Esophagus muscularis mucosa (tissue), 4 donors: ENCODE data around the gene IP6K1. TPM values are rescaled to one million over a fixed set of nuclear protein-coding genes. Genes with fewer than 3 reads are reported as not detected.

Experiments
- DNase-seq: peaks from one replicate; pipeline ENCODE4 v3.0.0-alpha.2; 2017; ENCODE audit errors: extremely low spot score
- H3K27ac ChIP-seq, 4 donors: fragments of 200-600 bp; sonication (generic); replicated peaks in 1 of 4; 1 replicate in 3 of 4; 2 replicates in 1 of 4; pipeline ENCODE4 v1.5.1; 2016 to 2019; ENCODE audit warnings: mild to moderate bottlenecking in 1 of 4
- H3K27me3 ChIP-seq, 4 donors: fragments of 200-600 bp; sonication (generic); one replicate each; pipeline versions ENCODE4 v1.5.1 to v1.6.0; 2016 to 2019
- H3K36me3 ChIP-seq, 4 donors: fragments of 200-600 bp; sonication (generic); one replicate each; pipeline ENCODE4 v1.5.1; 2016 to 2019
- H3K4me1 ChIP-seq, 4 donors: fragments of 200-600 bp; sonication (generic); one replicate each; pipeline ENCODE4 v1.5.1; 2016 to 2019
- H3K4me3 ChIP-seq, 4 donors: fragments of 200-600 bp; sonication (generic); 1 replicate in 2 of 4; 2 replicates in 2 of 4; pipeline ENCODE4 v1.5.1; 2016 to 2019; ENCODE audit warnings: mild to moderate bottlenecking in 4 of 4, moderate library complexity in 1 of 4
- H3K9me3 ChIP-seq, 4 donors: fragments of 200-600 bp; sonication (generic); 1 replicate in 3 of 4; 2 replicates in 1 of 4; pipeline ENCODE4 v1.5.1; 2016 to 2019
- CTCF ChIP-seq, 3 experiments: fragments of 200-600 bp in 2 of 3; fragments of 450-650 bp in 1 of 3; sonication (generic) in 2 of 3; IDR thresholded peaks; one replicate each; pipeline ENCODE4 v1.5.1; 2017 to 2019; ENCODE audit warnings: antibody characterized with exemption in 3 of 3, mild to moderate bottlenecking in 2 of 3, moderate library complexity in 1 of 3
- EP300 ChIP-seq: sonication (generic); formaldehyde crosslinking; IDR thresholded peaks from one replicate; pipeline ENCODE4 v1.6.1; 2017; ENCODE audit warnings: antibody characterized with exemption
- POLR2A ChIP-seq: fragments of 450-650 bp; IDR thresholded peaks from one replicate; pipeline ENCODE4 v1.6.1; 2017; ENCODE audit warnings: antibody characterized with exemption, moderate library complexity, mild to moderate bottlenecking, low read depth
- POLR2AphosphoS5 ChIP-seq, 2 donors: sonication (generic); formaldehyde crosslinking; IDR thresholded peaks; one replicate each; pipeline ENCODE4 v1.6.1; 2017; ENCODE audit warnings: antibody characterized with exemption in 2 of 2
- whole genome bisulfite sequencing: methylation state at CpG from one replicate; pipeline ENCODE4 v1.1.5; 2018; 5-methylcytosine and 5-hydroxymethylcytosine counted together
- intact Hi-C: fragments of 100-400 bp; cut with DNase I; formaldehyde crosslinking; loops from one replicate; pipeline ENCODE4 v1.15.1; 2023
- total RNA-seq, 4 donors: library from RNA; depleted of rRNA; stranded (reverse); fragments of >200 nt; gene quantifications; one replicate each; pipeline versions ENCODE4 v1.1.0 to v1.2.1, GENCODE V29; 2016

The IP6K1 gene
- total RNA-seq, 4 donors from 2014 or later, result 33.2 to 63.4 (median 52.4) TPM

- Histone ChIP-seq H3K4me3 (peak overlapping the region in 2 of 4 donors; percentile 8 to 86), H3K27ac (peak overlapping the region; percentile 87 to 98 (median 91)), H3K4me1 (peaks cover 43 to 61% (median 56%) of the 10 kb centered on the region in 4 donors), H3K9me3 (no peaks in the 10 kb centered on the region), H3K36me3 (peaks cover 0 to 36% (median 19%) of the 10 kb centered on the region in 4 donors), H3K27me3 (peaks cover 0 to 4% (median 0%) of the 10 kb centered on the region in 4 donors)
- 41% methylated on average over 3 of the region's 3 CpGs for WGBS
- intact Hi-C loops, result no loop called here
- DNase-seq, result no peak
- no peak for TF ChIP-seq CTCF (IDR thresholded peaks at IDR 0.05)
- peak; percentile 75 to 78 for TF ChIP-seq POLR2AphosphoS5 (IDR thresholded peaks at IDR 0.05)
These were observed 19.0 kb upstream of the IP6K1 start for GRCh38 chr3:49805367-49805782.

- 45% methylated on average over 19 of the region's 26 CpGs for WGBS
- peaks cover 0 to 26% (median 9%) of the 10 kb centered on the region in 4 donors for H3K36me3 ChIP-seq
- peak overlapping the region; percentile 87 to 98 (median 91) for H3K27ac ChIP-seq
- H3K4me3 ChIP-seq, result peak overlapping the region; percentile 70 to 99 (median 85)
- no peak for DNase-seq
- intact Hi-C loops, result no loop called here
- H3K4me1 ChIP-seq, result peaks cover 46 to 66% (median 64%) of the 10 kb centered on the region in 4 donors
- H3K27me3 ChIP-seq, result peaks cover 0 to 4% (median 0%) of the 10 kb centered on the region in 4 donors
- no peaks in the 10 kb centered on the region for H3K9me3 ChIP-seq
- TF ChIP-seq EP300, result no peak
- TF ChIP-seq POLR2A, result no peak
- TF ChIP-seq CTCF (IDR thresholded peaks at IDR 0.05), result no peak
- no peak for TF ChIP-seq POLR2AphosphoS5 (IDR thresholded peaks at IDR 0.05)
These were observed 18.0 kb upstream of the IP6K1 start for GRCh38 chr3:49804141-49805041.

- no peak for DNase-seq
- Histone ChIP-seq H3K36me3 (peaks cover 0 to 18% (median 2%) of the 10 kb centered on the region in 4 donors), H3K4me3 (peak overlapping the region; percentile 70 to 99 (median 85)), H3K27ac (peak overlapping the region; percentile 87 to 98 (median 91)), H3K27me3 (peaks cover 0 to 4% (median 0%) of the 10 kb centered on the region in 4 donors), H3K4me1 (peaks cover 46 to 68% (median 66%) of the 10 kb centered on the region in 4 donors), H3K9me3 (no peaks in the 10 kb centered on the region)
- TF ChIP-seq EP300 (no peak), POLR2A (no peak), POLR2AphosphoS5 (IDR thresholded peaks at IDR 0.05) (no peak), CTCF (IDR thresholded peaks at IDR 0.05) (no peak)
- intact Hi-C loops, result loop anchor here (2.0 kb wide), 1 partner anchor 103 kb away; no protein-coding TSS in a partner anchor
- WGBS, result 3% methylated on average over 11 of the region's 41 CpGs
These were observed 17.3 kb upstream of the IP6K1 start for GRCh38 chr3:49803465-49804140.

DNA sequence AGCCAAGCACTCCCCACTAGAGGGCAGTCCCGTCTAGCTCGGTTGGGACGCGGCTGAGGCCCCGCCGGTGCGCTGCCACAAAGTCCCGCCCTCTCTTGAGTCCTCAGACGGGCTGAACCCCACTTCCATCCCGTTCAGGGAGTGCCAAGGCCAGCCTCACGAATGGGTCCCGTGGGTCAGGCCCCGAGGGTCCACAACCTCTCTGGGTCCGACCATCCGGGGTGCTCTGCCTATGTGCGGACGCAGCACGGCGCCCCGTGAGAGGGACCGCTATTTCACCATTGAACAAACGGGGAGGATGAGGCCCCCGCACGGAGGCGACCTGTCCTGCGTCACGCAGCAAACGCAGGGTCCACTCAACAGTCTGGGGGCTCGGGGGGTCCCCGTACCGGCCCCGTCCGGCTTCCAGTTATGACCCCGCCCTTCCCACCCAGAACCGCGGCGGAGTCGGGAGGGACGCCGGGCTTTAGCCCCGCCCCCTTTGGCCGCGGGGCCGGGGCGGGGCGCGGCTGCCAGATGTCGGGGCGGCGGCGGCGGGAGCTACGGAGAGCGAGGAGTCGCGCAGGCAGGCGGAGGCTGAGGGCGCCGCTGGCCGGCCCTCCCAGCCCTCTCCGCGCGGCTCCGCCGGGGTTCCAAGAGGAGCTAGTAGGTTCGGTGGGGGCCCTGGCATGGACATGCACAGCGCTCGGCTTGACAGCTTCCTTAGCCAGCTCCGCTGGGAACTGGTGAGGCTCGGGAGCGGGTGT lies 16.6 kb upstream of the IP6K1 start, which contains the start of gene INKA1:
Gene INKA1 (plus strand): TSS at position 543 of the 746 bp plus-strand sequence. CDS start 132 bp downstream, at position 675.
- no CpG with 5 or more reads among the region's 71 CpGs for WGBS
- peak within 1 kb of the TSS; percentile 70 to 99 (median 85) for H3K4me3 ChIP-seq
- peak within 1 kb of the TSS; percentile 87 to 98 (median 91) for H3K27ac ChIP-seq
- TF ChIP-seq POLR2AphosphoS5 (IDR thresholded peaks at IDR 0.05) (peak; percentile 71 to 79), EP300 (no peak), POLR2A (peak; percentile 29), CTCF (IDR thresholded peaks at IDR 0.05) (peak; percentile 88 to 94 (median 90))
- peaks cover 0 to 4% (median 0%) of the 10 kb centered on the region in 4 donors for H3K27me3 ChIP-seq
- H3K9me3 ChIP-seq, result no peaks in the 10 kb centered on the region
- H3K36me3 ChIP-seq, result peaks cover 0 to 13% (median 2%) of the 10 kb centered on the region in 4 donors
- DNase-seq, result peak; percentile 97
- intact Hi-C loops, result loop anchor here (1.0 to 2.0 kb wide), 2 partner anchors 36 to 104 kb away; no protein-coding TSS in a partner anchor
- H3K4me1 ChIP-seq, result peaks cover 46 to 65% (median 62%) of the 10 kb centered on the region in 4 donors
